Effector memory CD8-positive, alpha-beta T cell (primary cell): ENCODE results near the gene TGFBI.
A peak's percentile ranks its signal among the peaks of the same experiment; 100 is the strongest.

Source experiments
- ATAC-seq: fragments of 150-1000 bp; cut with Tn5 transposase; replicated peaks from 2 replicates; pipeline ENCODE4 v1.10.0; 2021; ENCODE audit warnings: mild to moderate bottlenecking, moderate library complexity
- DNase-seq, 3 experiments: peaks; one replicate each; pipeline ENCODE4 v3.0.0; 2021
- H3K27ac Mint-ChIP-seq, 2 donors: one replicate each; pipeline ENCODE4 v1.8.0; 2022; ENCODE audit warnings: mild to moderate bottlenecking in 2 of 2, mixed read lengths in 2 of 2, moderate library complexity in 2 of 2
- H3K27me3 Mint-ChIP-seq, 2 donors: one replicate each; pipeline ENCODE4 v1.8.0; 2022; ENCODE audit warnings: mixed read lengths in 2 of 2
- H3K36me3 Mint-ChIP-seq: one replicate; pipeline ENCODE4 v1.8.0; 2022; ENCODE audit warnings: mild to moderate bottlenecking, moderate library complexity, mixed read lengths; ENCODE audit not compliant: insufficient read depth
- H3K4me1 Mint-ChIP-seq, 2 donors: one replicate each; pipeline ENCODE4 v1.8.0; 2022; ENCODE audit warnings: low read depth in 2 of 2, mixed read lengths in 2 of 2
- H3K4me3 Mint-ChIP-seq, 2 donors: one replicate each; pipeline ENCODE4 v1.8.0; 2022; ENCODE audit warnings: mild to moderate bottlenecking in 2 of 2, mixed read lengths in 2 of 2, moderate library complexity in 2 of 2
- H3K9me3 Mint-ChIP-seq, 2 donors: one replicate each; pipeline ENCODE4 v1.8.0; 2022; ENCODE audit warnings: mixed read lengths in 2 of 2

The TGFBI gene

DNA sequence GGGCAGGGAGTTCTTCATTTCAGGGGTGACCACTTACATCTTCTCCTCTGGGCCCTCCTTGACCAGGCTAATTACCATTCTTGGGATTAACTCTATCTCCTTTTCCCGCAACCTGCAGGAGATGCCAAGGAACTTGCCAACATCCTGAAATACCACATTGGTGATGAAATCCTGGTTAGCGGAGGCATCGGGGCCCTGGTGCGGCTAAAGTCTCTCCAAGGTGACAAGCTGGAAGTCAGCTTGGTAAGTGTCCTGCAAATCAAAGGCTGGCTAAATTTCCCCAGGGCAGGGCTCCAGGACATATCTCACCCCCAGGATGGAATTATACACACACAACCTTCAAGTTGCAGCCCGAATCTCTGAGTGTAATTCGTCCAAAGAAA, 30.2 kb downstream of the TGFBI start:
- Mint-ChIP-seq H3K4me1 (peaks cover 0 to 3% of the 10 kb centered on the region in 2 donors), H3K9me3 (no peaks in the 10 kb centered on the region), H3K4me3 (no peak overlapping the region), H3K27ac (no peak overlapping the region), H3K27me3 (no peaks in the 10 kb centered on the region), H3K36me3 (peaks cover 9% of the 10 kb centered on the region)
- DNase-seq (no peak), ATAC-seq (no peak)

DNA sequence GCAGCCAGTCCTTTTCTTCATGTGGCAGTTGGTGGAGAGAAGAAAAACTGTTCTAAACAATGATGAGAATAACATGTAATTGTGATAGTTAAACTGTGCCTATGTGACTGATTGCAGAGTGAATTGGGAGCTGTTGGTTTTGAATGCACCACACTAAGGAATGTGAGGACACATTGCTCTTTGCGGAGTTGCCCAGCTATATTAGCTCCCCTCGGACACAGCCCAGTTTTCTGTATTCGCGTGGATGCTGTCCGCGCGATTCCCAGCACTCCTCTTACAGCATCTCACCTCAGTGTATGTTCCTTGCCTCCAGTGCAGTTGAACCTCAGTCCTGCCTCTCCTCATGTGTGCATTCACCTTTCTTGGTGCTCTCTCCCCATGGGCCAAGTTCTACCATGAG, 32.2 kb downstream of the TGFBI start:
- Mint-ChIP-seq H3K9me3 (no peaks in the 10 kb centered on the region), H3K36me3 (peaks cover 5% of the 10 kb centered on the region), H3K4me1 (peaks cover 0 to 3% of the 10 kb centered on the region in 2 donors), H3K27ac (no peak overlapping the region), H3K27me3 (no peaks in the 10 kb centered on the region), H3K4me3 (no peak overlapping the region)
- ATAC-seq (no peak), DNase-seq (no peak)

DNA sequence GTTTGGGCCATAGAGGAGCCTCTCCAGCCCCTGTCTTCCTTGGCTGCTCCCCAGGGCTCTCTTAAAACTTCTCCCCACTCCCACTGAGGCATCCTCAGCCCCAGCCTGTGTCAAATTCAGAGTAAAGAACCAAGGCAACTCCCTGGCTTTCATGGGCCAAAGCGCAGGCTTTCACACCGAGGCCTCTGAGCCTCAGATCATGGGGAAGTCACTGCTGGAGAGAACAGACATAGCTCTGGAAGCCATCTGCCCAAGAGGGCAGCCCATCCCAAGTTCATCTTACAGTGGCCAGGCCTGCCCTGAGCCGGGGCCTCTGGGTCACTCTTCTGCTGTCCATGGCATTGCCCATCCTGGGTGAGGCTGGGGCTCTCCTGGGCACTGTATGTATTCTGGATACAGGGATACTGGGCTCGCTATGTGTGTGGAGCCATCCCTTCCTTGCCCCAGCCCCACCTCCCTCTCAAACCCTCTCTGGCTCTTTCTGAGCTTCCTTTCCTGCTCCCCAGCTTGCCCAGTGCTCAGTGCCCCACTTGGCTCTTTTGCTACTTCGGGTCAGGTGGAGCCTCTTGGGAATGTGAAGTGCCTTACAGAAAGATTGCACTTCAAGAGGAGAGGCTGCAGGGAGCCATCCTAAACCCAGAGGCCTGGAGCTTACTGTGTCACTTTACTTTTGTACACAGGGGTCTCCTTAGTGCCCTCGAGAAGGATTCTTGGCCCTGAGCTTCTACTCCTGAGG, 33.0 kb downstream of the TGFBI start:
- no peak for DNase-seq
- no peak overlapping the region for H3K4me3 Mint-ChIP-seq
- H3K36me3 Mint-ChIP-seq: peaks cover 5% of the 10 kb centered on the region
- no peaks in the 10 kb centered on the region for H3K27me3 Mint-ChIP-seq
- no peak for ATAC-seq
- no peaks in the 10 kb centered on the region for H3K9me3 Mint-ChIP-seq
- H3K27ac Mint-ChIP-seq: no peak overlapping the region
- peaks cover 0 to 3% of the 10 kb centered on the region in 2 donors for H3K4me1 Mint-ChIP-seq

DNA sequence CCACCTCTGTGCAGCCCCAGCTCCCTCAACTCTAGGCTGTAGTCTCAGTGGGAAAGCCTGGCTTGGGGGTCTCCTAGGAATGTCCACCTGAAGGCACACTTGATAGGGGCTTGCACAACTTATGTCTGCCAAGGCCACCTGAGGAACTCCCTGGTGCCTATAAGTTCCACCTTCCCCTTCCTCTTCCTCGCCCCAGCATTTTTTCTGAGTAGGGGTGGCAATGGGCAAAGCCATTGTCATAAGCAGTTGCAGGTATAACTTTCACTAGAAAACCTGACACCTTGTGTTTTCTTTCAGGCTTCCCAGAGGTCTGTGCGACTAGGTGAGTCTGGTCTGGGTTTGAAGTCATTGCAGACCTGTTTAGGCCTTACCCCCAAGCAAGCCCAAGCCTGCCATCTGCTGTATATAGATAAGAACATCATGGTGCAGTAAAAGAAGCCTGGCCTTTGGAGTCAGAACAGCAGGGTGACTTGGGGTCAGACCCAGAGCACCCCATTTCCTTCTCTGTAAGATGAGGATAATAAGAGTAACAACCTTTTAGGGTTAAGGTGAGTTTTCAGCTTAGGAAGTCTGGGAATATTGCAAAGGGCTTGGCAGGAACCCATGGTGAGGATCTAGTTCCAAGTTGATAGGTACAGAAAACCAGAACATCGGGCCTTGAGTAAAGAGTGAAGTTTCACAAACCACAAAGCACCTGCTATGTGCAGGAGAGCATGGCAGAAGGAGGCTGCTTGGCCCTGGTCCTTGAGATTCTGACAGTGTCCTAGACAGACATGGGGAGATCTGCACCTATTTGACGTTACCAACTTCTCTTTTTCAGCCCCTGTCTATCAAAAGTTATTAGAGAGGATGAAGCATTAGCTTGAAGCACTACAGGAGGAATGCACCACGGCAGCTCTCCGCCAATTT, 33.8 kb downstream of the TGFBI start:
- Mint-ChIP-seq H3K27ac (no peak overlapping the region), H3K4me1 (peaks cover 0 to 3% of the 10 kb centered on the region in 2 donors)

DNA sequence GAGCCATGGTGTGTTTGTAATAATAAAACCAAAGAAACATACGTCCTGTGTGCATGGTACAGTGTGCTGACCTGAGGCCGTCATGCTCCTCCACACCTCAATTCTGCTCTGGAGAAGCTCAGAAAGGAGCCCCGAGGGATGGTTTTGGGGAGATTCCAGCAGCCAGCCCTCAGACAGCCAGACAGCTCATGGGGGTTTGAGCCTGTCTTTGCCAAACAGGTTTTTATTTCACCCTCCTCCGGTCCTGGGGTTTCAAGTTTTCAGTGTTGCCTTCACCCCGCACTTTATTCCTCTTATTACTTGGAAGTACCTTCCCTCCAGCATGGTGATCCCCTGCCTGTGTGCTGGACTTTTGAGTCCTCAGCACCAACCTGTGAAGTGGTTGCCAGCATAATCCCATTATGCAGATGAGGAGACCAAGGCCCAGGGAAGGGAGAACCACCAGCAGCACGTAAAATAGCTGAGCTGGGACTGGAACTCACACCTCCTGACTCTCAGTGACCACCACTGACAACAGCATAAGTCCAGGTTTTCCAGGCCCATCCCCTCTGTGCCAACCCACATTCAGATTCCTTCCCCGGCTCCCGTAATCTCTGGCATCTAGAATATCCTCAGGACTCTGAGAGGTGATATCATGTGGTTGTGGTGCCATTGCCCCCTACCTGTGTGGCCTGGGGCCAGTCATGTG, 35.1 kb downstream of the TGFBI start:
- Mint-ChIP-seq H3K9me3 (no peaks in the 10 kb centered on the region), H3K36me3 (peaks cover 5% of the 10 kb centered on the region), H3K4me1 (peaks cover 0 to 3% of the 10 kb centered on the region in 2 donors), H3K27me3 (no peaks in the 10 kb centered on the region), H3K4me3 (no peak overlapping the region), H3K27ac (no peak overlapping the region)
- ATAC-seq (no peak), DNase-seq (no peak)

More for the DNA sequence above, 33.8 kb downstream of the TGFBI start:
- no peak overlapping the region for H3K4me3 Mint-ChIP-seq
- peak; percentile 65 for ATAC-seq
- peak; percentile 5 to 28 (median 11) for DNase-seq
- no peaks in the 10 kb centered on the region for H3K27me3 Mint-ChIP-seq
- no peaks in the 10 kb centered on the region for H3K9me3 Mint-ChIP-seq
- H3K36me3 Mint-ChIP-seq: peaks cover 5% of the 10 kb centered on the region

DNA sequence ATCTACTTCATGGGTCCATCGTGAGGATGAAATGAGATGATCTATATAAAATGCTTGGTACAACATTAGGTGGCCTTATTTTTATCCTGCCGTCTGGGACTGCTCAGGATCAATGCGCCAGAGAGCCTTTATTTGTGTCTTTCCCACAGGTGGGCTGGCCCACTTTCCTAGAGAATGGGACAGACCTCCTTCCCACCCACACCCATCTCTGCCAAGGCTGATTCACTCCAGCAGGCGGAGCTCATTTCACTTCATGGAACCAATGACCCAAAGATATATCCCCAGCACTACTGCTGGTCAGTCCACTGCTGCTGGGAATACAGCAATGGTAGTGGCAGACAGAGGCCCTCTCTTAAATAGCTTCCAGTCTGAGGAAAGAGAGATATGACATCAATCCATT, 35.7 kb downstream of the TGFBI start:
- Mint-ChIP-seq H3K27ac (no peak overlapping the region), H3K4me1 (peaks cover 0 to 3% of the 10 kb centered on the region in 2 donors), H3K27me3 (no peaks in the 10 kb centered on the region), H3K9me3 (no peaks in the 10 kb centered on the region), H3K36me3 (peaks cover 5% of the 10 kb centered on the region), H3K4me3 (no peak overlapping the region)
- DNase-seq: no peak
- ATAC-seq: no peak

DNA sequence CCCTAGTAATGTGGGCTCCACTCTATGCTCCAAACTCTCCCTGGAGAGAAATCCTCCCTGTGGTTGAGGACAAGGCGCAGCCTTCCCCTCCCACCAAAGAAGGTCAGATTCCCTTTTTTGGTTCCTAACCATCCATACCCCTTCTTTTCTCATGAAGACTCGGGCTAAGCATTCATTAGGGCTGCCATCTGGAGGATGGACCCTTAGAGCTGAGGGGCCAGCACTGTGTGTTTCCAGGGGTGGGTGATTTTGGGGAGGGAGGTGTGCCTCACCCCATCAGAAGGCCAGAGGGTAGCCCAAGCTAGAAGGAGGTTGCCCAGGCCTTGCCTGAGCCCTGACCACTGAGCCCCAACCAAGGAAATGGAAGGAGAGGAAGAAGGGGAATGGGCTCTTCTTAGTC, 36.8 kb downstream of the TGFBI start:
- H3K36me3 Mint-ChIP-seq: peaks cover 5% of the 10 kb centered on the region
- no peaks in the 10 kb centered on the region for H3K9me3 Mint-ChIP-seq
- no peaks in the 10 kb centered on the region for H3K27me3 Mint-ChIP-seq
- no peak for DNase-seq
- peaks cover 0 to 3% of the 10 kb centered on the region in 2 donors for H3K4me1 Mint-ChIP-seq
- no peak for ATAC-seq
- no peak overlapping the region for H3K27ac Mint-ChIP-seq
- no peak overlapping the region for H3K4me3 Mint-ChIP-seq

DNA sequence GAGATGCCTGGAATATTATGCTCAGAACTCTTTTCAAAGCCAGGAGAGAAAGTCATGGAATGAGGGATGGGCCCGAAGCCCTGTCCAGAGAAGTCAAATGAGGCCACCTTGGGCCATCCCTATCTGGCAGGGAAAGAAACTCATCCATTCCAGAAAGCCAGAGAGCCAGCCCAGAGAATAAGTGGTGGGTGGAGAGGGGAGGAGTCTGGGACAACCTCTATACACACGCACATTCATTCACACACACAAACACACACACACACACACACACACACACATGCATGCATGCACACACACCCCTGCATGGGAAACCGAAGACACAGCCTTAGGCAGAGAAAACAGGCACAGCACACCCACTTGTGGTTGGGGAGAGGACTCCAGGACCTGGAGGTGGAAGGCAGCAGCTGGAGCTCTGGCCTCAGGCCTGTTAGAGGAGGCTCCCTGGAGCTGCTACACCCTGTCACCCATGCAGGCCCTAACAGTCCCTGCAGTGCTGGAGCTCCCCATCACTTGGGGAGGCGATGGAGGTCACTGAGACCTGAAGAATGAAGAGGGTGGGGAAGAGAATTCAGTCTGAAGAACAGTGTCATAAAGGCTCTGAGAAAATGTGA, 38.0 kb downstream of the TGFBI start:
- H3K36me3 Mint-ChIP-seq: no peaks in the 10 kb centered on the region
- no peak overlapping the region for H3K27ac Mint-ChIP-seq
- DNase-seq (no peak), ATAC-seq (no peak)
- no peaks in the 10 kb centered on the region for H3K27me3 Mint-ChIP-seq
- no peaks in the 10 kb centered on the region for H3K9me3 Mint-ChIP-seq
- no peak overlapping the region for H3K4me3 Mint-ChIP-seq
- peaks cover 0 to 3% of the 10 kb centered on the region in 2 donors for H3K4me1 Mint-ChIP-seq

DNA sequence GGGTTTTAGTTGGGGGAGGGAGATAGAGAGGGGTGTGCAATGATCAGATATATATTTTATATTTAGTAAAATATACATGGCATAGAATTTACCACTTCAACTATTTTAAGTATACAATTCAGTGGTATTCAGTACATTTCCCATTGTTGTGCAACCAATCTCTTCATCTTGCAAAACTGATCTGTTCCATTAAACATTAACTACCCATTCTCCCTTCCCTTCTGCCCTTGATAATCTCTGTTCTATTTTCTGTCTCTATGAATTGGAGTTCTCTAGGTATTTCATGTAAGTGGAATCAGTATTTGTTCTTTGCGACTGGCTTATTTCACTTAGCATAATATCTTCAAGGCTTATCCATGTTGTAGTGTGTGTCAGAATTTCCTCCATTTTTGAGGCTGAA, 38.6 kb downstream of the TGFBI start:
- no peaks in the 10 kb centered on the region for H3K36me3 Mint-ChIP-seq
- ATAC-seq (no peak), DNase-seq (no peak)
- no peaks in the 10 kb centered on the region for H3K9me3 Mint-ChIP-seq
- no peak overlapping the region for H3K27ac Mint-ChIP-seq
- no peak overlapping the region for H3K4me3 Mint-ChIP-seq
- H3K4me1 Mint-ChIP-seq: peaks cover 0 to 1% of the 10 kb centered on the region in 2 donors
- H3K27me3 Mint-ChIP-seq: no peaks in the 10 kb centered on the region

DNA sequence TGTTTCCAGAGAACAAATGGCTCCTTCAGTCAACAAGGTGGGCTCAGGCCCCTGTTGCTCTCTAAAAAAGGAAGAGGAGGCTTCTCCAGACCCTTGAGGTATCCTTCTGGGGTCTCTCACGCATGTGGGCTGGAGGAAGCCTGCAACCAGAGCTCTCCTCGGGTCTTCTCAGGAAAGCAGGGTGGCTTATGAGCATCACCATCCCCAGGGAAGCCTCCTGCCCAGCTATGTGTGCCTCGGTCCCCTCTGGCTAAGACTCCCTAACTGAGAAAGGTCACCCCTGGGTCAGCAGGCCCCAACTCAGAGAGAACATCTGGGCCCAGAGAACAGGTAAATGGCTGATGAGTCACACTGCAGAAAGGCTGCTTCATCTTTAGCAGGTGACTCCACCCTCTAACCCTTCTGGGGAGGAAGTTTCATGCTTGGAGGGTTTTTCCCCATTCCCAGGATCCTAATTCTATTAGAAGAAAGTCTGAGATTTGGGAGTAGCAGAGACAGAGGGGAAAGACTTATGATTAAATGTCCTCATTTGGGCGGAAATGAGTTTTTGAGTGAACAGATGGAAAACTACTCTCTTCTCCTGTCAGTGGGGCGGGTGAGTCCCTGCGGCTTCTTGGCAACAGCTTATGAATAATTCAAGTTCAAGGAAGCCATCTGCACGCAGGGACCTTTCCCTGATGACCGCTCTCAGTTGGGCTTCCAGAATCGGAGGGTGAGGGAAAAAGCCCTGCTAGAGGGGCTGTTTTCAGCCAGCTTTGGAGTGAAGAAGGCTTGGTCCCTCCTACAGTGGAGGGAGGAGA, 41.9 kb downstream of the TGFBI start:
- ATAC-seq: no peak
- no peaks in the 10 kb centered on the region for H3K4me1 Mint-ChIP-seq
- H3K27ac Mint-ChIP-seq: no peak overlapping the region
- H3K27me3 Mint-ChIP-seq: no peaks in the 10 kb centered on the region
- no peak for DNase-seq
- H3K9me3 Mint-ChIP-seq: no peaks in the 10 kb centered on the region
- H3K36me3 Mint-ChIP-seq: no peaks in the 10 kb centered on the region
- no peak overlapping the region for H3K4me3 Mint-ChIP-seq

DNA sequence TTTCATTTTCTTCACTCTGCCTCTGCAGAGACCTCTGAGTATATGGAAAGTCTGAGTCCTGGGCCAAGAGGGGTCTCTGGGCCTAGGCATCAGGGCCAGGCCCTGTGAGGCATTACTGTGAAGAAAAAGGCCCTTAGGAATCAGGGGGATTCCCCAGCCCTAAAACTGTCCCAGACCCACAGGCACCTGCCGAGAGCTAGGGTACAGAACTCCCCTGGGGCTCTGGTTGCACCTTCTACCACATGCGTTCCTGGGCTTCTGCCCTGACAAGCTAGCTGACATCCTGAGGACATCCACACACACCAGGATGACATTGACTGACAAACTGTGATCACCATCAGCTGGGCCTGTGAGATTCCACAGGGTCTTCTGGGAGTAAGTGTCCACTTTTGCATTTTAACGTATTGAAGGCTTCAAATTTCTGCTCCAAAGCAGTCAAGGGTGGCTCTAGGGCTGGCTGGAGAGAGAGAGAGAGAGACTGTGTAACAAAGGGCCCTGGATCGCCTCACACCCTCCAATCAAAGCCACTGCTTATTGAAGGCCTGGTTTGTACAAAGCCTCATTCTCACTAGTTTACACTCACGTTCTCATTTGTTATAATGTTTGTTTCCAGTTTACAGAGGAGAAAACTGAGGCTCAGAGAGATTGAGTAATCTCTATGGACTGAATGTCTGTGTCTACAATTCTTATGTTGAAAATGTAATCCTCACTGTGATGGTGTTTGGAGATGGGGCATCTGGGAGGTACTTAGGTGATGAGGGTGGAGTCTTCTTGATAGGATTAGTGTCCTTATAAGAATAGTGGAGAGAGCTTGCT, 45.1 kb downstream of the TGFBI start:
- Mint-ChIP-seq H3K27me3 (peaks cover 22 to 28% of the 10 kb centered on the region in 2 donors), H3K36me3 (no peaks in the 10 kb centered on the region), H3K4me1 (no peaks in the 10 kb centered on the region), H3K9me3 (no peaks in the 10 kb centered on the region), H3K27ac (no peak overlapping the region), H3K4me3 (no peak overlapping the region)
- DNase-seq (no peak), ATAC-seq (no peak)

DNA sequence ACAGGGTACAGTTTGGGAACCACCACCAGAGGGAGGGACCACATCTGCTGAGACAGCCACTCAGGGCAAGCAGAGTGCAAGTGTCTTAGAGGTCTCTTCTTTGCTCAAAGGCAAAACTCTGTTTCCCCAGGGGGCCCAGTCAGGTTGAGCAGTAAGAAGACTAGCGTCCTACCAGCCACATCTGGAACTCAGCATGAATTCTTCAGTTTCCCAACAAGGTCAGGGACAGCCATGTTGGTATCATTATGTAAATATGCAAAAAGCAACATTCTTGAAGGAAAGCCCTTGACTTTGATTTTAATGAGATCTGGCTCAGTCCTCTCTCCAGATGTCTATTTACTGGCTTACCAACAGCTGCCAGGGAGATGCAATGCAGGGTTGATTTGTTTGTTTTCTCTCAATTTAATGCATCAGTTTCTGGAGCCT, 46.7 kb downstream of the TGFBI start:
- H3K27ac Mint-ChIP-seq: no peak overlapping the region
- no peak overlapping the region for H3K4me3 Mint-ChIP-seq
- ATAC-seq (no peak), DNase-seq (no peak)
- H3K4me1 Mint-ChIP-seq: peaks cover 7 to 9% of the 10 kb centered on the region in 2 donors
- no peaks in the 10 kb centered on the region for H3K9me3 Mint-ChIP-seq
- H3K36me3 Mint-ChIP-seq: peaks cover 7% of the 10 kb centered on the region
- peaks cover 31 to 43% of the 10 kb centered on the region in 2 donors for H3K27me3 Mint-ChIP-seq
